HEK293 (cell line): ENCODE results near the gene MRPL34.

Source experiments
- CTCF ChIA-PET: fragments of 350-600 bp; formaldehyde crosslinking; extraction: SDS; loops from one replicate; lab custom pipeline; 2021; ENCODE audit warnings: antibody characterized with exemption; lab: Yijun Ruan, JAX
- POLR2A ChIA-PET: fragments of 300-600 bp; formaldehyde crosslinking; extraction: SDS; loops from one replicate; lab custom pipeline; 2020; ENCODE audit warnings: antibody characterized with exemption, inconsistent platforms; lab: Yijun Ruan, JAX
- H3K27ac ChIP-seq: fragments of 200-500 bp; sonication (Bioruptor generic); 2 replicates; pipeline ENCODE4 v1.5.1; 2014; ENCODE audit warnings: low read depth, low read length, control low read depth, inconsistent platforms; ENCODE audit errors: extremely low read depth
- H3K36me3 ChIP-seq, 2 experiments: fragments of 200-500 bp in 1 of 2; sonication (Bioruptor generic) in 1 of 2; 1 replicate in 1 of 2; 2 replicates in 1 of 2; pipeline ENCODE4 v1.5.1; 2014 to 2017; ENCODE audit warnings: inconsistent platforms in 2 of 2, low read length in 2 of 2; ENCODE audit not compliant: control insufficient read depth in 2 of 2, insufficient read depth in 1 of 2
- H3K4me1 ChIP-seq: fragments of 200-500 bp; sonication (Bioruptor generic); 2 replicates; pipeline ENCODE4 v1.5.1; 2014; ENCODE audit warnings: mild to moderate bottlenecking, low read length, inconsistent platforms; ENCODE audit not compliant: control insufficient read depth, insufficient read depth
- H3K4me3 ChIP-seq: 2 replicates; pipeline ENCODE4 v1.5.1; 2011; ENCODE audit warnings: low read depth, mild to moderate bottlenecking, control low read depth, low read length, moderate library complexity
- H3K9me3 ChIP-seq: fragments of 200-500 bp; sonication (Bioruptor generic); 2 replicates; pipeline ENCODE4 v1.5.1; 2014; ENCODE audit warnings: low read depth, low read length, inconsistent platforms; ENCODE audit not compliant: control insufficient read depth, insufficient read depth
- KLF1 ChIP-seq: fragments of 450-650 bp; formaldehyde crosslinking; IDR thresholded peaks from 2 replicates; pipeline ENCODE4 v1.5.1; 2016; ENCODE audit warnings: missing biosample characterization, missing genetic modification characterization
- OVOL3 ChIP-seq: fragments of 450-650 bp; formaldehyde crosslinking; IDR thresholded peaks from 2 replicates; pipeline ENCODE4 v1.5.1; 2016; ENCODE audit warnings: missing biosample characterization, missing genetic modification characterization
- SALL2 ChIP-seq: fragments of 450-650 bp; formaldehyde crosslinking; IDR thresholded peaks from 2 replicates; pipeline ENCODE4 v1.5.0; 2017; ENCODE audit warnings: missing biosample characterization, mild to moderate bottlenecking, missing genetic modification characterization, borderline replicate concordance
- ZNF121 ChIP-seq: fragments of 450-650 bp; formaldehyde crosslinking; IDR thresholded peaks from 2 replicates; pipeline ENCODE4 v1.5.1; 2016; ENCODE audit warnings: missing biosample characterization, missing genetic modification characterization
- ZNF146 ChIP-seq: fragments of 450-650 bp; formaldehyde crosslinking; IDR thresholded peaks from 2 replicates; pipeline ENCODE4 v1.5.1; 2016; ENCODE audit warnings: missing biosample characterization, missing genetic modification characterization
- ZNF155 ChIP-seq: fragments of 450-650 bp; formaldehyde crosslinking; IDR thresholded peaks from 2 replicates; pipeline ENCODE4 v1.5.1; 2016; ENCODE audit warnings: missing biosample characterization, missing genetic modification characterization
- ZNF211 ChIP-seq: fragments of 450-650 bp; formaldehyde crosslinking; IDR thresholded peaks from 2 replicates; pipeline ENCODE4 v1.5.1; 2016; ENCODE audit warnings: low read depth, missing biosample characterization, missing genetic modification characterization
- ZNF280C ChIP-seq: fragments of 450-650 bp; formaldehyde crosslinking; IDR thresholded peaks from 2 replicates; pipeline ENCODE4 v1.5.1; 2016; ENCODE audit warnings: missing biosample characterization, missing genetic modification characterization
- ZNF391 ChIP-seq: fragments of 450-650 bp; formaldehyde crosslinking; IDR thresholded peaks from 2 replicates; pipeline ENCODE4 v1.5.1; 2016; ENCODE audit warnings: low read depth, missing biosample characterization, missing genetic modification characterization, borderline replicate concordance
- ZNF404 ChIP-seq: fragments of 450-650 bp; formaldehyde crosslinking; IDR thresholded peaks from 2 replicates; pipeline ENCODE4 v1.5.1; 2017; ENCODE audit warnings: missing biosample characterization, missing genetic modification characterization
- ZNF473 ChIP-seq: fragments of 450-650 bp; formaldehyde crosslinking; IDR thresholded peaks from 2 replicates; pipeline ENCODE4 v1.5.1; 2017; ENCODE audit warnings: missing biosample characterization, missing genetic modification characterization
- ZNF529 ChIP-seq: fragments of 450-650 bp; formaldehyde crosslinking; IDR thresholded peaks from 2 replicates; pipeline ENCODE4 v1.5.1; 2017; ENCODE audit warnings: missing genetic modification characterization, missing biosample characterization; ENCODE audit not compliant: insufficient replicate concordance
- ZNF558 ChIP-seq: fragments of 450-650 bp; formaldehyde crosslinking; IDR thresholded peaks from 2 replicates; pipeline ENCODE4 v1.5.1; 2016; ENCODE audit warnings: missing biosample characterization, missing genetic modification characterization
- ZNF571 ChIP-seq: fragments of 450-650 bp; formaldehyde crosslinking; IDR thresholded peaks from 2 replicates; pipeline ENCODE4 v1.5.0; 2017; ENCODE audit warnings: missing biosample characterization, missing genetic modification characterization
- ZNF585B ChIP-seq: fragments of 450-650 bp; formaldehyde crosslinking; IDR thresholded peaks from 2 replicates; pipeline ENCODE4 v1.5.1; 2016; ENCODE audit warnings: missing biosample characterization, missing genetic modification characterization
- ZNF677 ChIP-seq: fragments of 450-650 bp; IDR thresholded peaks from 2 replicates; pipeline ENCODE4 v1.5.0; 2018; ENCODE audit warnings: missing biosample characterization, mild to moderate bottlenecking, missing genetic modification characterization, moderate library complexity
- TF ChIP-seq, protein P1 (sequence below): fragments of 450-650 bp; formaldehyde crosslinking; IDR thresholded peaks from 2 replicates; pipeline ENCODE4 v1.5.1; 2016; ENCODE audit warnings: missing biosample characterization, missing genetic modification characterization
- TF ChIP-seq, protein P2 (sequence below): fragments of 450-650 bp; formaldehyde crosslinking; conservative IDR thresholded peaks from 2 replicates; pipeline ENCODE4 v1.5.1; 2016; ENCODE audit warnings: low read depth, missing biosample characterization, missing genetic modification characterization

MRPL34 gene

DNA sequence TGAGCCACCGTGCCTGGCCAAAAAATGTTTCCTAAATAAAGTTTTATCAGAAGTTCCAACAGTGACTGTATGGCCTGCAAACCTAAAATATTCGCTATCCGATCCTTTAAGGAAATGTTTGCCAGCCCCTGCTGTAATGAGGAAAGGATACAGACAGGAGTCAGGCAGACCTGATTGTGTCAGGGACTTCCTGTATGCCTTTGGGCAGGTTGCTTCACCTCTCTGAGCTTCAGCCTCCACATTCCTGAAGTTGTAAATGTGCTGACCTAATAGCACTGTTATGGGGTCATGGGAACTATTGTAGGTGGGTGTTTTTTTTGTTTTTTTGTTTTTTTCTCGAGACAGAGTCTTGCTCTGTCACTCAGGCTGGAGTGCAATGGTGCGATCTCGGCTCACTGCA lies 8.7 kb upstream of the MRPL34 start (continued):
- no peak for TF ChIP-seq ZNF280C
- TF ChIP-seq ZNF677 (tag by site-specific recombination): no peak
- TF ChIP-seq OVOL3 (tag by site-specific recombination): no peak
- TF ChIP-seq, protein P1, sequence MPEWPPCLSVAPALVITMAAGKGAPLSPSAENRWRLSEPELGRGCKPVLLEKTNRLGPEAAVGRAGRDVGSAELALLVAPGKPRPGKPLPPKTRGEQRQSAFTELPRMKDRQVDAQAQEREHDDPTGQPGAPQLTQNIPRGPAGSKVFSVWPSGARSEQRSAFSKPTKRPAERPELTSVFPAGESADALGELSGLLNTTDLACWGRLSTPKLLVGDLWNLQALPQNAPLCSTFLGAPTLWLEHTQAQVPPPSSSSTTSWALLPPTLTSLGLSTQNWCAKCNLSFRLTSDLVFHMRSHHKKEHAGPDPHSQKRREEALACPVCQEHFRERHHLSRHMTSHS (tag by site-specific recombination): no peak
- TF ChIP-seq ZNF529 (tag by site-specific recombination): no peak
- TF ChIP-seq ZNF391 (tag by site-specific recombination): no peak

DNA sequence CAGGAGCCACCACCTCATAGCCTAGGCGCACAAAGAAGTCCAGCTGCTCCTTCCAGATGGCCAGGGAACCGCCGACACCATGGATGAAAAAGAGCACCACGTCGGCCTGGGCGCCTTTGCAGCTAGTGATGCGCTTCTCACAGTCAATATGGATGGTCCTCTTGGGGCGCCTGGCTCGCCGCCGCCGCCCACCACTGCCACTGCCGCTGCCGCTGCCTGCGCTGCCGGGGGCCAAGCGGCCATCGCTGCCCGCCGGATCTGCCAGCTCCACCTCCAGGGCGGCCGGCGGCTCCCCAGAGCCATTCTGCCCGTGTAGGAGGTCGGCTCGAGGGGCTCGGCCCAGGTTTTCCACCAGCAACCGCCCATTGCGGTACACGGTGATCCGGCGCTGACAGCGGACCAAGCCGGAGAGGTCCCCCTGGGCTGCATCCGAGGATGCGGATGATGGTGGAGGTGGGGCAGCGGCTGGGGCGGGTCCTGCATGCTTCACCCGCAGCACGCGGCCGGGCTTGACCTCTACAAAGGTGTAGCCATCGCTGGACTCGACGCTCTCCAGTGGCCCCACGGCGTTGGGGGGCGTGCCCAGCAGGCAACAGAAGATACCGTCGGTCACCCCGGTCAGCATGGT lies 4.6 kb upstream of the MRPL34 start:
- Histone ChIP-seq H3K4me3 (no peak overlapping the region), H3K27ac (no peak overlapping the region)
- TF ChIP-seq ZNF558 (tag by site-specific recombination): no peak
- TF ChIP-seq ZNF146 (tag by site-specific recombination): no peak
- TF ChIP-seq, protein P2, sequence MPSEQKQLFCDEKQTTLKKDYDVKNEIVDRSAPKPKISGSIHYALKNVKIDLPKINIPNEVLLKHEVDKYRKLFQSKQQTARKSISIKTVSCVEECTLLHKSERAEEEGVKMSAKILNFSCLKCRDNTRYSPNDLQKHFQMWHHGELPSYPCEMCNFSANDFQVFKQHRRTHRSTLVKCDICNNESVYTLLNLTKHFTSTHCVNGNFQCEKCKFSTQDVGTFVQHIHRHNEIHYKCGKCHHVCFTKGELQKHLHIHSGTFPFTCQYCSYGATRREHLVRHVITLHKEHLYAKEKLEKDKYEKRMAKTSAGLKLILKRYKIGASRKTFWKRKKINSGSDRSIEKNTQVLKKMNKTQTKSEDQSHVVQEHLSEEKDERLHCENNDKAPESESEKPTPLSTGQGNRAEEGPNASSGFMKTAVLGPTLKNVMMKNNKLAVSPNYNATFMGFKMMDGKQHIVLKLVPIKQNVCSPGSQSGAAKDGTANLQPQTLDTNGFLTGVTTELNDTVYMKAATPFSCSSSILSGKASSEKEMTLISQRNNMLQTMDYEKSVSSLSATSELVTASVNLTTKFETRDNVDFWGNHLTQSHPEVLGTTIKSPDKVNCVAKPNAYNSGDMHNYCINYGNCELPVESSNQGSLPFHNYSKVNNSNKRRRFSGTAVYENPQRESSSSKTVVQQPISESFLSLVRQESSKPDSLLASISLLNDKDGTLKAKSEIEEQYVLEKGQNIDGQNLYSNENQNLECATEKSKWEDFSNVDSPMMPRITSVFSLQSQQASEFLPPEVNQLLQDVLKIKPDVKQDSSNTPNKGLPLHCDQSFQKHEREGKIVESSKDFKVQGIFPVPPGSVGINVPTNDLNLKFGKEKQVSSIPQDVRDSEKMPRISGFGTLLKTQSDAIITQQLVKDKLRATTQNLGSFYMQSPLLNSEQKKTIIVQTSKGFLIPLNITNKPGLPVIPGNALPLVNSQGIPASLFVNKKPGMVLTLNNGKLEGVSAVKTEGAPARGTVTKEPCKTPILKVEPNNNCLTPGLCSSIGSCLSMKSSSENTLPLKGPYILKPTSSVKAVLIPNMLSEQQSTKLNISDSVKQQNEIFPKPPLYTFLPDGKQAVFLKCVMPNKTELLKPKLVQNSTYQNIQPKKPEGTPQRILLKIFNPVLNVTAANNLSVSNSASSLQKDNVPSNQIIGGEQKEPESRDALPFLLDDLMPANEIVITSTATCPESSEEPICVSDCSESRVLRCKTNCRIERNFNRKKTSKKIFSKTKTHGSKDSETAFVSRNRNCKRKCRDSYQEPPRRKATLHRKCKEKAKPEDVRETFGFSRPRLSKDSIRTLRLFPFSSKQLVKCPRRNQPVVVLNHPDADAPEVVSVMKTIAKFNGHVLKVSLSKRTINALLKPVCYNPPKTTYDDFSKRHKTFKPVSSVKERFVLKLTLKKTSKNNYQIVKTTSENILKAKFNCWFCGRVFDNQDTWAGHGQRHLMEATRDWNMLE (tag by site-specific recombination): no peak
- TF ChIP-seq ZNF473 (tag by site-specific recombination): no peak
- no peak for TF ChIP-seq ZNF571 (tag by site-specific recombination)
- no peak for TF ChIP-seq SALL2 (tag by site-specific recombination)
- no peak for TF ChIP-seq KLF1 (tag by site-specific recombination)
- no peak for TF ChIP-seq ZNF121 (tag by site-specific recombination)
- TF ChIP-seq ZNF404 (tag by site-specific recombination): no peak
- TF ChIP-seq ZNF211 (tag by site-specific recombination): no peak
- no peak for TF ChIP-seq ZNF585B (tag by site-specific recombination)
- no peak for TF ChIP-seq ZNF155 (tag by site-specific recombination)
- TF ChIP-seq, all 188 proteins: peak for 0
- H3K9me3 ChIP-seq: no peaks in the 10 kb centered on the region
- H3K36me3 ChIP-seq: peaks cover 0 to 34% of the 10 kb centered on the region in 2 experiments; a peak in 2 of 3 replicates
- POLR2A ChIA-PET: no interaction called here
- H3K4me1 ChIP-seq: peaks cover 3% of the 10 kb centered on the region
- CTCF ChIA-PET: interaction anchor here (0.6 kb wide), 1 partner anchor 348 kb away, joined by 7 read pairs; no protein-coding TSS in a partner anchor
